Measurements from ENCODE around the gene CBARP. TPM values are rescaled to one million over a fixed set of nuclear protein-coding genes. Genes with fewer than 3 reads are reported as not detected.

The CBARP gene
- total RNA-seq, 1 donor from 2014 or later: 1.0 TPM

GRCh38 chr19:1216756-1217155 is 21.0 kb downstream of the CBARP start:
- Histone ChIP-seq H3K4me3 (no peak overlapping the region), H3K27me3 (no peaks in the 10 kb centered on the region), H3K36me3 (peaks cover 21% of the 10 kb centered on the region), H3K4me1 (peaks cover 46% of the 10 kb centered on the region), H3K27ac (no peak overlapping the region), H3K9me3 (no peaks in the 10 kb centered on the region)
- ATAC-seq (no peak), DNase-seq (no peak)
- TF ChIP-seq CTCF (IDR thresholded peaks at IDR 0.05): no peak
- intact Hi-C loops (cut with DNase I): no loop called here

GRCh38 chr19:1214862-1215731 is 22.7 kb downstream of the CBARP start:
- ATAC-seq (peak; percentile 53), DNase-seq (peak; percentile 83)
- H3K4me3 ChIP-seq: no peak overlapping the region
- no peaks in the 10 kb centered on the region for H3K27me3 ChIP-seq
- H3K27ac ChIP-seq: peak overlapping the region; percentile 80
- H3K4me1 ChIP-seq: peaks cover 56% of the 10 kb centered on the region
- intact Hi-C loops (cut with DNase I): no loop called here
- no peak for TF ChIP-seq CTCF (IDR thresholded peaks at IDR 0.05)
- no peaks in the 10 kb centered on the region for H3K9me3 ChIP-seq
- peaks cover 8% of the 10 kb centered on the region for H3K36me3 ChIP-seq

- ATAC-seq: no peak
- intact Hi-C loops (cut with DNase I): no loop called here
- Histone ChIP-seq H3K36me3 (peaks cover 8% of the 10 kb centered on the region), H3K4me1 (peaks cover 63% of the 10 kb centered on the region), H3K9me3 (no peaks in the 10 kb centered on the region), H3K4me3 (no peak overlapping the region), H3K27me3 (no peaks in the 10 kb centered on the region), H3K27ac (peak overlapping the region; percentile 80)
- TF ChIP-seq CTCF (IDR thresholded peaks at IDR 0.05): no peak
- DNase-seq: no peak
Observed at GRCh38 chr19:1214299-1214861, 23.4 kb downstream of the CBARP start.

GRCh38 chr19:1213391-1214286 is 24.2 kb downstream of the CBARP start:
- no peaks in the 10 kb centered on the region for H3K27me3 ChIP-seq
- peaks cover 71% of the 10 kb centered on the region for H3K4me1 ChIP-seq
- ATAC-seq (peak; percentile 78), DNase-seq (peak; percentile 85)
- TF ChIP-seq CTCF (IDR thresholded peaks at IDR 0.05): no peak
- no peaks in the 10 kb centered on the region for H3K9me3 ChIP-seq
- H3K27ac ChIP-seq: peak overlapping the region; percentile 80
- peaks cover 8% of the 10 kb centered on the region for H3K36me3 ChIP-seq
- intact Hi-C loops (cut with DNase I): no loop called here
- H3K4me3 ChIP-seq: no peak overlapping the region

GRCh38 chr19:1211494-1212234 is 26.1 kb downstream of the CBARP start:
- no peak for TF ChIP-seq CTCF (IDR thresholded peaks at IDR 0.05)
- ATAC-seq (peak; percentile 4), DNase-seq (peak; percentile 78)
- Histone ChIP-seq H3K36me3 (peaks cover 8% of the 10 kb centered on the region), H3K27me3 (no peaks in the 10 kb centered on the region), H3K9me3 (no peaks in the 10 kb centered on the region), H3K4me3 (no peak overlapping the region), H3K27ac (no peak overlapping the region), H3K4me1 (peaks cover 78% of the 10 kb centered on the region)
- intact Hi-C loops (cut with DNase I): no loop called here

Data from upper lobe of right lung (tissue), 1 donor.